ENCODE measurements around the gene LHFPL3. TPM values are rescaled to one million over a fixed set of nuclear protein-coding genes. Genes with fewer than 3 reads are reported as not detected.
A peak's percentile ranks its signal among the peaks of the same experiment; 100 is the strongest.

The LHFPL3 gene
- total and polyA plus RNA-seq, 2 of the 13 experiments (the other 11 are each of a cell fraction or from before 2014, with no cell fraction given), result not detected

GRCh38 chr7:104388222-104388621 lies 59.8 kb downstream of the LHFPL3 start:
- TF ChIP-seq ZNF550 (CRISPR knock-in tag; IDR thresholded peaks at IDR 0.05; ENCODE audit: borderline replicate concordance) (no peak), ZNF317 (CRISPR knock-in tag; IDR thresholded peaks at IDR 0.05) (peak; percentile 97), ATM (IDR thresholded peaks at IDR 0.05; ENCODE audit: borderline replicate concordance) (no peak)
- no peak overlapping the region for H3K9ac ChIP-seq (ENCODE audit: insufficient read depth, low read depth, low read length)
- H3K4me3 ChIP-seq (replicated peaks in 1 of 3; ENCODE audit: insufficient read depth in 1 of 3, low read depth in 2 of 3, low read length in 3 of 3), result no peak overlapping the region
- H4K20me1 ChIP-seq (ENCODE audit: insufficient read depth, low read length), result no peaks in the 10 kb centered on the region
- in situ Hi-C loops (cut with HindIII; ENCODE audit: extremely low pct_ligation_motif_present, low pct_unique_long_range_greater_than_20kb) (no loop called here), intact Hi-C loops (cut with micrococcal nuclease; ENCODE audit: unreplicated experiment) (no loop called here)
- CTCF ChIA-PET (ENCODE audit: low intra/inter-chr PET ratio, low total read pairs), result no interaction called here
- H3K79me2 ChIP-seq (ENCODE audit: insufficient read depth, low read length), result no peaks in the 10 kb centered on the region
- ATAC-seq (no peak), DNase-seq (ENCODE audit: low spot score) (no peak), FAIRE-seq (no peak)
- 6% methylated on average over 3 of the region's 3 CpGs for WGBS (ENCODE audit: low lambda C conversion rate)
- 0 out of 5 replicates have a peak, but pooled peaks cover 0 to under 1% of the 10 kb centered on the region in 2 experiments for H3K27me3 ChIP-seq (ENCODE audit: control insufficient read depth in 1 of 2, insufficient read depth in 2 of 2, low read length in 2 of 2)
- no peak overlapping the region for H3K4me2 ChIP-seq (ENCODE audit: low read depth, low read length)
- H3K4me1 ChIP-seq (ENCODE audit: insufficient read depth, low read length), result no peaks in the 10 kb centered on the region
- no peaks in the 10 kb centered on the region for H3K36me3 ChIP-seq (replicated peaks in 1 of 2; ENCODE audit: control insufficient read depth in 1 of 2, insufficient read depth in 2 of 2, low read length in 2 of 2)
- no peak overlapping the region for H3K27ac ChIP-seq (ENCODE audit: extremely low read length, insufficient read depth, low read length)
- BruUV-seq (replicated peaks), result no TSS peak
- POLR2A ChIA-PET, result no interaction called here
- H2AFZ ChIP-seq (ENCODE audit: low read length), result no peak overlapping the region
- peaks cover 10% of the 10 kb centered on the region for H3K9me3 ChIP-seq (ENCODE audit: low read length)

- Histone ChIP-seq H3K9ac (ENCODE audit: insufficient read depth, low read depth, low read length) (no peak overlapping the region), H3K27ac (ENCODE audit: extremely low read length, insufficient read depth, low read length) (no peak overlapping the region), H3K79me2 (ENCODE audit: insufficient read depth, low read length) (no peaks in the 10 kb centered on the region), H2AFZ (ENCODE audit: low read length) (no peak overlapping the region), H3K4me1 (ENCODE audit: insufficient read depth, low read length) (no peaks in the 10 kb centered on the region), H3K4me3 (replicated peaks in 1 of 3; ENCODE audit: insufficient read depth in 1 of 3, low read depth in 2 of 3, low read length in 3 of 3) (no peak overlapping the region), H4K20me1 (ENCODE audit: insufficient read depth, low read length) (no peaks in the 10 kb centered on the region), H3K27me3 (ENCODE audit: control insufficient read depth in 1 of 2, insufficient read depth in 2 of 2, low read length in 2 of 2) (no peaks in the 10 kb centered on the region), H3K9me3 (ENCODE audit: low read length) (no peaks in the 10 kb centered on the region), H3K4me2 (ENCODE audit: low read depth, low read length) (no peak overlapping the region), H3K36me3 (replicated peaks in 1 of 2; ENCODE audit: control insufficient read depth in 1 of 2, insufficient read depth in 2 of 2, low read length in 2 of 2) (no peaks in the 10 kb centered on the region)
- ATAC-seq (no peak), DNase-seq (ENCODE audit: low spot score) (no peak), FAIRE-seq (no peak)
- in situ Hi-C loops (cut with HindIII; ENCODE audit: extremely low pct_ligation_motif_present, low pct_unique_long_range_greater_than_20kb) (no loop called here), intact Hi-C loops (cut with micrococcal nuclease; ENCODE audit: unreplicated experiment) (no loop called here)
- TF ChIP-seq ZNF350 (CRISPR knock-in tag; IDR thresholded peaks at IDR 0.05; ENCODE audit: borderline replicate concordance, low read depth) (no peak), ZNF263 (CRISPR knock-in tag; IDR thresholded peaks at IDR 0.05) (no peak), PRDM15 (CRISPR knock-in tag; IDR thresholded peaks at IDR 0.05) (no peak)
- ChIA-PET CTCF (ENCODE audit: low intra/inter-chr PET ratio, low total read pairs) (no interaction called here), POLR2A (no interaction called here)
- BruUV-seq (replicated peaks), result no TSS peak
Measured at GRCh38 chr7:104395162-104395561, 66.8 kb downstream of the LHFPL3 start.
